ENCODE results near the gene NDUFA8.

NDUFA8 gene

GRCh38 chr9:122115176-122116035 lies 44.2 kb downstream of the NDUFA8 start:
- Histone ChIP-seq H4K20me1 (ENCODE audit: insufficient read depth) (no peaks in the 10 kb centered on the region), H3K27ac (no peak overlapping the region), H3K9ac (no peak overlapping the region), H3K4me2 (no peak overlapping the region), H2AFZ (ENCODE audit: low read depth) (no peak overlapping the region), H3K79me2 (ENCODE audit: insufficient read depth, low read depth) (no peaks in the 10 kb centered on the region), H3K4me1 (ENCODE audit: low read depth, poor library complexity, severe bottlenecking) (no peaks in the 10 kb centered on the region), H3K27me3 (ENCODE audit: insufficient read depth, low read depth) (peaks cover 8% of the 10 kb centered on the region; the same call in 1 of the 2 replicates), H3K36me3 (ENCODE audit: insufficient read depth) (no peaks in the 10 kb centered on the region), H3K4me3 (IDR thresholded peaks at IDR 0.05; ENCODE audit: insufficient read depth, low read depth, low read length) (no peak overlapping the region)
- TF ChIP-seq, protein P1, sequence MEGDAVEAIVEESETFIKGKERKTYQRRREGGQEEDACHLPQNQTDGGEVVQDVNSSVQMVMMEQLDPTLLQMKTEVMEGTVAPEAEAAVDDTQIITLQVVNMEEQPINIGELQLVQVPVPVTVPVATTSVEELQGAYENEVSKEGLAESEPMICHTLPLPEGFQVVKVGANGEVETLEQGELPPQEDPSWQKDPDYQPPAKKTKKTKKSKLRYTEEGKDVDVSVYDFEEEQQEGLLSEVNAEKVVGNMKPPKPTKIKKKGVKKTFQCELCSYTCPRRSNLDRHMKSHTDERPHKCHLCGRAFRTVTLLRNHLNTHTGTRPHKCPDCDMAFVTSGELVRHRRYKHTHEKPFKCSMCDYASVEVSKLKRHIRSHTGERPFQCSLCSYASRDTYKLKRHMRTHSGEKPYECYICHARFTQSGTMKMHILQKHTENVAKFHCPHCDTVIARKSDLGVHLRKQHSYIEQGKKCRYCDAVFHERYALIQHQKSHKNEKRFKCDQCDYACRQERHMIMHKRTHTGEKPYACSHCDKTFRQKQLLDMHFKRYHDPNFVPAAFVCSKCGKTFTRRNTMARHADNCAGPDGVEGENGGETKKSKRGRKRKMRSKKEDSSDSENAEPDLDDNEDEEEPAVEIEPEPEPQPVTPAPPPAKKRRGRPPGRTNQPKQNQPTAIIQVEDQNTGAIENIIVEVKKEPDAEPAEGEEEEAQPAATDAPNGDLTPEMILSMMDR (conservative IDR thresholded peaks at IDR 0.05; ENCODE audit: low read depth, low read length) = no peak

- Histone ChIP-seq H3K4me1 (ENCODE audit: low read depth, poor library complexity, severe bottlenecking) (no peaks in the 10 kb centered on the region), H3K36me3 (ENCODE audit: insufficient read depth) (no peaks in the 10 kb centered on the region), H3K4me2 (no peak overlapping the region), H3K27me3 (ENCODE audit: insufficient read depth, low read depth) (peaks cover 8% of the 10 kb centered on the region; the same call in 1 of the 2 replicates), H3K9ac (no peak overlapping the region), H2AFZ (ENCODE audit: low read depth) (no peak overlapping the region), H3K4me3 (IDR thresholded peaks at IDR 0.05; ENCODE audit: insufficient read depth, low read depth, low read length) (no peak overlapping the region), H4K20me1 (ENCODE audit: insufficient read depth) (no peaks in the 10 kb centered on the region), H3K27ac (no peak overlapping the region), H3K79me2 (ENCODE audit: insufficient read depth, low read depth) (no peaks in the 10 kb centered on the region)
- TF ChIP-seq, protein P1 (conservative IDR thresholded peaks at IDR 0.05; ENCODE audit: low read depth, low read length) = no peak
Observed at GRCh38 chr9:122113574-122113973, 46.0 kb downstream of the NDUFA8 start.

DNA sequence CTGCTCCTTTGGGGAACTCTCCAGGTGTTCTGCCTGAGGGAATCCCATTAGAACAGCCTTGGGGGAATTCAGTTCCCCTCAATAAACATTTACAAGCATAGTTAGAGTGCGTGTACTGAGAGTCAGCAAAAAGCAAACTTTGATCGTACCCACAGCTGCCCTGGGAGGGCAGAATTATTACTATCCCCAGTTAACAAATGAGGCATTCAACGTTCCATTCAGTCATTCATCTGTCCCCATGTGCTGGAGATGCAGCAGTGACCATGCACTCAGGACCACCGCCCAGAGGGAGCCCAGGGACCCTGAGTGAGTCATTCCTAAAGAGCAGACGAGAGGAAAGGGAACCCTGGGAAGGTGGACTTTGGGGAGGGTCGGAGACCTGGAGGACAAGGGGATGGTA lies 47.3 kb downstream of the NDUFA8 start:
- TF ChIP-seq, protein P1 (conservative IDR thresholded peaks at IDR 0.05; ENCODE audit: low read depth, low read length) = no peak
- Histone ChIP-seq H3K27me3 (ENCODE audit: insufficient read depth, low read depth) (peaks cover 8% of the 10 kb centered on the region; the same call in 1 of the 2 replicates), H3K79me2 (ENCODE audit: insufficient read depth, low read depth) (no peaks in the 10 kb centered on the region), H3K9ac (no peak overlapping the region), H2AFZ (ENCODE audit: low read depth) (no peak overlapping the region), H3K4me3 (IDR thresholded peaks at IDR 0.05; ENCODE audit: insufficient read depth, low read depth, low read length) (no peak overlapping the region), H4K20me1 (ENCODE audit: insufficient read depth) (no peaks in the 10 kb centered on the region), H3K4me2 (no peak overlapping the region), H3K4me1 (ENCODE audit: low read depth, poor library complexity, severe bottlenecking) (no peaks in the 10 kb centered on the region), H3K36me3 (ENCODE audit: insufficient read depth) (no peaks in the 10 kb centered on the region), H3K27ac (no peak overlapping the region)

DNA sequence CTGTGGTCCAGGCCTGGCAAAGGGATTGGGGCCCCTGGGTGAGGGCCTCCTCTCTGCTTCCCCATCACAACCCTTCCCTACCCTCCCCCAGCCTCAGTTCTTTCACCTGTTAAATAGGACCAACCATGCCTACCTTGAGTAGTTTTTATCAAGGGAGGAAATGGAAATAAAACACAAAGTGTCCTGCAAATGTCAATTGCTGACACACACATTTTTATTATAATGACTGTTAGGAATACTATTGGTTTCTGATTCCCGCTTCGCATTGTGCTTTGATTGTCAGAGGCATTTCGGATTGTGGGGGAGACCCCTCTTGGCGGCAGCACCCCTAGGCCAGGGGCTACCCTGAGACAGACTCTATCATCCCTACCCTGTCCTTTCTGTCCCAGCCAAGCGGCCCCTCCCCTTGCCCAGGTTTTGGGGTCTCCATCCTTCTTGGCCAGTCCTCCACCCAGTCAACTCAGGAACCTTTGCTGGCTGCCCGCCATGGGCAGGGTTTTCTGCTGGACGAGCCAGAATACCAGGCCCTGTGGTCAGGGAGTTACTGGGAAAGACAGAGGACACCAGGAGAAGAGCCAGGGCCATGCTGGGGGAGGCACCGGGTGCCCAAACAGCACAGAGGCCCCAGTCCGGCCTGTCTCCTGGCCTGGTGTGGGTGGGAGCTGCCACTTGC lies 48.0 kb downstream of the NDUFA8 start:
- H3K9ac ChIP-seq = no peak overlapping the region
- no peaks in the 10 kb centered on the region for H4K20me1 ChIP-seq (ENCODE audit: insufficient read depth)
- H3K79me2 ChIP-seq (ENCODE audit: insufficient read depth, low read depth) = no peaks in the 10 kb centered on the region
- no peaks in the 10 kb centered on the region for H3K36me3 ChIP-seq (ENCODE audit: insufficient read depth)
- H3K4me1 ChIP-seq (ENCODE audit: low read depth, poor library complexity, severe bottlenecking) = no peaks in the 10 kb centered on the region
- H2AFZ ChIP-seq (ENCODE audit: low read depth) = no peak overlapping the region
- TF ChIP-seq, protein P1 (conservative IDR thresholded peaks at IDR 0.05; ENCODE audit: low read depth, low read length) = no peak
- no peak overlapping the region for H3K4me2 ChIP-seq
- H3K4me3 ChIP-seq (IDR thresholded peaks at IDR 0.05; ENCODE audit: insufficient read depth, low read depth, low read length) = no peak overlapping the region
- peaks cover 8% of the 10 kb centered on the region; the same call in 1 of the 2 replicates for H3K27me3 ChIP-seq (ENCODE audit: insufficient read depth, low read depth)
- no peak overlapping the region for H3K27ac ChIP-seq

Data from KMS-11 (cell line).